Keratinocyte (primary cell): Measurements from ENCODE around the gene TMEM126B. TPM values are rescaled to one million over a fixed set of nuclear protein-coding genes. Genes with fewer than 3 reads are reported as not detected.

Experiments
- DNase-seq: peaks from one replicate; pipeline ENCODE4 v3.0.0-alpha.2; 2011; ENCODE audit warnings: low read depth, missing footprints, low spot score
- FAIRE-seq: peaks from 2 replicates; lab custom pipeline; 2011; peaks lifted over from hg19 to GRCh38; lab: Jason Lieb, UNC
- H2AFZ ChIP-seq: 2 replicates; pipeline ENCODE4 v1.6.0; 2012; ENCODE audit warnings: low read length, control low read depth, inconsistent platforms; ENCODE audit not compliant: control insufficient read depth
- H3K27ac ChIP-seq: 2 replicates; pipeline ENCODE4 v1.5.1; 2011; ENCODE audit warnings: low read length; ENCODE audit not compliant: control insufficient read depth, insufficient read depth
- H3K27me3 ChIP-seq: 3 replicates; pipeline ENCODE4 v1.6.0; 2011; ENCODE audit warnings: low read length; ENCODE audit not compliant: control insufficient read depth, insufficient read depth; ENCODE audit errors: extremely low read depth
- H3K36me3 ChIP-seq, 2 experiments: 2 replicates in 1 of 2; 3 replicates in 1 of 2; pipeline ENCODE4 v1.5.1; 2011; ENCODE audit warnings: low read length in 2 of 2, mild to moderate bottlenecking in 1 of 2; ENCODE audit not compliant: control insufficient read depth in 2 of 2, insufficient read depth in 2 of 2; ENCODE audit errors: extremely low read depth in 1 of 2
- H3K4me1 ChIP-seq: 3 replicates; pipeline ENCODE4 v1.5.1; 2011; ENCODE audit warnings: low read length; ENCODE audit not compliant: control insufficient read depth, insufficient read depth; ENCODE audit errors: extremely low read depth
- H3K4me2 ChIP-seq: 3 replicates; pipeline ENCODE4 v1.6.0; 2011; ENCODE audit warnings: low read depth, low read length; ENCODE audit not compliant: control insufficient read depth, insufficient read depth; ENCODE audit errors: extremely low read depth
- H3K4me3 ChIP-seq, 3 experiments: fragments of 200-600 bp in 1 of 3; sonication (generic) in 1 of 3; 2 replicates in 2 of 3; 3 replicates in 1 of 3; pipeline ENCODE4 v1.5.1; 2011 to 2016; ENCODE audit warnings: low read length in 3 of 3, mild to moderate bottlenecking in 3 of 3, control low read depth in 2 of 3, inconsistent platforms in 1 of 3, low read depth in 1 of 3, mixed read lengths in 1 of 3, mixed run types in 1 of 3, moderate library complexity in 1 of 3; ENCODE audit not compliant: control insufficient read depth in 2 of 3, insufficient read depth in 2 of 3; ENCODE audit errors: extremely low read depth in 1 of 3
- H3K79me2 ChIP-seq: 2 replicates; pipeline ENCODE4 v1.6.0; 2012; ENCODE audit warnings: low read length; ENCODE audit not compliant: control insufficient read depth, insufficient read depth
- H3K9ac ChIP-seq: 3 replicates; pipeline ENCODE4 v1.6.0; 2011; ENCODE audit warnings: low read length; ENCODE audit not compliant: control insufficient read depth, insufficient read depth; ENCODE audit errors: extremely low read depth
- H3K9me1 ChIP-seq: 3 replicates; pipeline ENCODE4 v1.6.0; 2011; ENCODE audit warnings: low read length; ENCODE audit not compliant: control insufficient read depth, insufficient read depth; ENCODE audit errors: extremely low read depth
- H3K9me3 ChIP-seq: 2 replicates; pipeline ENCODE4 v1.5.1; 2012; ENCODE audit warnings: low read depth, low read length; ENCODE audit not compliant: control insufficient read depth
- H4K20me1 ChIP-seq: 3 replicates; pipeline ENCODE4 v1.6.0; 2011; ENCODE audit warnings: low read length; ENCODE audit not compliant: control insufficient read depth, insufficient read depth; ENCODE audit errors: extremely low read depth
- EZH2 ChIP-seq: IDR thresholded peaks from one replicate; pipeline ENCODE4 v1.6.1; 2012; ENCODE audit warnings: inconsistent platforms, mild to moderate bottlenecking, low read length, moderate library complexity
- dilution Hi-C: fragments of 300-500 bp; cut with MboI; formaldehyde crosslinking; loops from one replicate; pipeline ENCODE4 v1.7.0; 2020; ENCODE audit warnings: low sequenced_read_pairs; ENCODE audit not compliant: extremely low pct_ligation_motif_present
- polyA plus RNA-seq, 5 experiments: library from polyadenylated mRNA; depleted of rRNA in 3 of 5; stranded (reverse) in 3 of 5; stranded (forward) in 1 of 5; unstranded in 1 of 5; fragments of >200 nt; gene quantifications; 1 replicate in 1 of 5; 2 replicates in 3 of 5; 3 replicates in 1 of 5; pipeline versions ENCODE4 v1.2.1 to v1.2.3, GENCODE V29; 2011 to 2012; ENCODE audit warnings: missing spikeins in 2 of 5, low read depth in 1 of 5, low replicate concordance in 1 of 5
- TF ChIP-seq, protein P1 (sequence below), 3 experiments: IDR thresholded peaks in 1 of 3; conservative IDR thresholded peaks in 1 of 3; optimal IDR thresholded peaks in 1 of 3; 2 replicates in 2 of 3; 3 replicates in 1 of 3; pipeline versions ENCODE3 to v1.5.1; 2011; ENCODE audit warnings: low read length in 3 of 3, mild to moderate bottlenecking in 3 of 3, moderate library complexity in 2 of 3, control low read depth in 1 of 3, inconsistent platforms in 1 of 3; ENCODE audit not compliant: insufficient read depth in 2 of 3; ENCODE audit errors: extremely low read depth in 1 of 3

TMEM126B gene
- polyA plus RNA-seq, 1 donor (not counting 4 experiments of a cell fraction or from before 2014, with no cell fraction given) = 105 TPM

DNA sequence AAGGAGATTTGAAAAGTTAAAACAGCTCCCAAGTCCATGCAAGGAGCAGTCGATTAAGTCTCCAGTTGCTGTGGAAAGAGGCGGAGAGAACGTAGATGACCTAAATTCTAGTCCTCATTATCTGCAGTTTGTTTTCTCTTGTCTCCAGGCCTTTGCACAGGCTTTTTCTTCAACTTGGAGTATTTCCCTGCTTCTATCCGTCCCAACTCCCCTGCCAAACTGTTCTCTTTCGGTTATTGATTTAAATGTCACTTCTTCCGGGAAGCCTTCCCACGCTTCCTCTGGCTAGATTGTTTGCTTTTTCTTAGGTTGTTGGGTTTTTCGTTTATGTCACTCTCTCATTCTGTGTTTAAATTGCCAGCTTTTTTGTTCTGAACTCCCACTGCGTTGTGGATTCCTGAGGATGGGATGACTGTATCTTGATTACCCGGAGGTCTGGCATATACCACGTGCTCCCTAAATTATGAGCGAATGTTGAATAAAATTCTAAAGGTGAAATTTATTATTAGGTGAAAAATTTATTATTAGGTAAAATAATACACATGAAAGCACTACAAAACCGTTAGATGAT lies 463 bp downstream of the TMEM126B start:
- TF ChIP-seq EZH2 = no peak
- TF ChIP-seq, protein P1, sequence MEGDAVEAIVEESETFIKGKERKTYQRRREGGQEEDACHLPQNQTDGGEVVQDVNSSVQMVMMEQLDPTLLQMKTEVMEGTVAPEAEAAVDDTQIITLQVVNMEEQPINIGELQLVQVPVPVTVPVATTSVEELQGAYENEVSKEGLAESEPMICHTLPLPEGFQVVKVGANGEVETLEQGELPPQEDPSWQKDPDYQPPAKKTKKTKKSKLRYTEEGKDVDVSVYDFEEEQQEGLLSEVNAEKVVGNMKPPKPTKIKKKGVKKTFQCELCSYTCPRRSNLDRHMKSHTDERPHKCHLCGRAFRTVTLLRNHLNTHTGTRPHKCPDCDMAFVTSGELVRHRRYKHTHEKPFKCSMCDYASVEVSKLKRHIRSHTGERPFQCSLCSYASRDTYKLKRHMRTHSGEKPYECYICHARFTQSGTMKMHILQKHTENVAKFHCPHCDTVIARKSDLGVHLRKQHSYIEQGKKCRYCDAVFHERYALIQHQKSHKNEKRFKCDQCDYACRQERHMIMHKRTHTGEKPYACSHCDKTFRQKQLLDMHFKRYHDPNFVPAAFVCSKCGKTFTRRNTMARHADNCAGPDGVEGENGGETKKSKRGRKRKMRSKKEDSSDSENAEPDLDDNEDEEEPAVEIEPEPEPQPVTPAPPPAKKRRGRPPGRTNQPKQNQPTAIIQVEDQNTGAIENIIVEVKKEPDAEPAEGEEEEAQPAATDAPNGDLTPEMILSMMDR (optimal IDR thresholded peaks at IDR 0.05 in 1 of 3, IDR thresholded peaks at IDR 0.05 in 1 of 3, conservative IDR thresholded peaks at IDR 0.05 in 1 of 3; ENCODE audit: extremely low read depth in 1 of 3, insufficient read depth in 2 of 3, low read length in 3 of 3) = no peak
- peaks cover 35% of the 10 kb centered on the region for H3K79me2 ChIP-seq
- H3K27ac ChIP-seq = peak overlapping the region; percentile 94
- no peaks in the 10 kb centered on the region for H3K9me3 ChIP-seq
- dilution Hi-C loops = no loop called here
- peak overlapping the region; percentile 82 for H3K4me2 ChIP-seq
- H3K4me3 ChIP-seq = peak overlapping the region; percentile 55 to 94 (median 93)
- H3K9ac ChIP-seq = peak overlapping the region; percentile 90
- FAIRE-seq (peak; percentile 61), DNase-seq (no peak)
- peak overlapping the region; percentile 97 for H2AFZ ChIP-seq
- no peaks in the 10 kb centered on the region for H4K20me1 ChIP-seq
- H3K9me1 ChIP-seq = no peaks in the 10 kb centered on the region
- H3K36me3 ChIP-seq = no peaks in the 10 kb centered on the region
- H3K4me1 ChIP-seq = peaks cover 20% of the 10 kb centered on the region
- no peaks in the 10 kb centered on the region for H3K27me3 ChIP-seq

DNA sequence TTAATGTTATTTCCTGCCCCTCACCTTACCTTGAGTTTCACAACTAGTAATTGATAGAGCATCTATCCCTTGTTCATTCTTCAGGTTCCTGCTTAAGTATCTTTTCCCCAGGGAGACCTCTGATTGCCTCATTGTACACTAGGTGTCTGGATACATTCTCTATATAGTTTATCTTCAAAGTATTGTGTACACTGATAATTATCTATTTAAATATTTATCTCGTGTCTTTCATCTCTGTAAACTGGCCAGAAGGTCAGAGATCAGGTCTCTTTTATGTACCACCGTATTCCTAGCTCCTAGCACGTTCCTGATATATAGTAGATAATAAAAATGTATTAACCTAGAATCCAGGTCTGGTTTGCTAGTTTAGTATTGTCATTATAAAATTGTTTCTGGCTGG lies 6.4 kb downstream of the TMEM126B start:
- H3K4me3 ChIP-seq = no peak overlapping the region
- H3K79me2 ChIP-seq = peaks cover 22% of the 10 kb centered on the region
- H3K4me1 ChIP-seq = peaks cover 6% of the 10 kb centered on the region
- H3K9me1 ChIP-seq = no peaks in the 10 kb centered on the region
- H3K9ac ChIP-seq = no peak overlapping the region
- H3K4me2 ChIP-seq = no peak overlapping the region
- no peak for DNase-seq
- FAIRE-seq = no peak
- H3K27me3 ChIP-seq = no peaks in the 10 kb centered on the region
- H3K36me3 ChIP-seq = peaks cover 5 to 8% of the 10 kb centered on the region in 2 experiments
- TF ChIP-seq, protein P1 (optimal IDR thresholded peaks at IDR 0.05 in 1 of 3, IDR thresholded peaks at IDR 0.05 in 1 of 3, conservative IDR thresholded peaks at IDR 0.05 in 1 of 3; ENCODE audit: extremely low read depth in 1 of 3, insufficient read depth in 2 of 3, low read length in 3 of 3) = no peak
- no peak for TF ChIP-seq EZH2
- dilution Hi-C loops = no loop called here
- no peak overlapping the region for H3K27ac ChIP-seq
- H4K20me1 ChIP-seq = no peaks in the 10 kb centered on the region
- no peaks in the 10 kb centered on the region for H3K9me3 ChIP-seq
- no peak overlapping the region for H2AFZ ChIP-seq
